Pulmonary artery endothelial cell (primary cell): ENCODE results near the gene C11orf58. TPM values are rescaled to one million over a fixed set of nuclear protein-coding genes. Genes with fewer than 3 reads are reported as not detected.

ENCODE experiments used
- DNase-seq: peaks from one replicate; pipeline ENCODE4 v3.0.0-alpha.2; 2011; ENCODE audit warnings: low read depth, low spot score
- total RNA-seq: library from RNA; depleted of rRNA; stranded (reverse); fragments of >200 nt; gene quantifications from 2 replicates; pipeline ENCODE4 v1.2.3, GENCODE V29; 2014

The C11orf58 gene
- total RNA-seq, result 194 and 278 TPM in 2 replicates

DNA sequence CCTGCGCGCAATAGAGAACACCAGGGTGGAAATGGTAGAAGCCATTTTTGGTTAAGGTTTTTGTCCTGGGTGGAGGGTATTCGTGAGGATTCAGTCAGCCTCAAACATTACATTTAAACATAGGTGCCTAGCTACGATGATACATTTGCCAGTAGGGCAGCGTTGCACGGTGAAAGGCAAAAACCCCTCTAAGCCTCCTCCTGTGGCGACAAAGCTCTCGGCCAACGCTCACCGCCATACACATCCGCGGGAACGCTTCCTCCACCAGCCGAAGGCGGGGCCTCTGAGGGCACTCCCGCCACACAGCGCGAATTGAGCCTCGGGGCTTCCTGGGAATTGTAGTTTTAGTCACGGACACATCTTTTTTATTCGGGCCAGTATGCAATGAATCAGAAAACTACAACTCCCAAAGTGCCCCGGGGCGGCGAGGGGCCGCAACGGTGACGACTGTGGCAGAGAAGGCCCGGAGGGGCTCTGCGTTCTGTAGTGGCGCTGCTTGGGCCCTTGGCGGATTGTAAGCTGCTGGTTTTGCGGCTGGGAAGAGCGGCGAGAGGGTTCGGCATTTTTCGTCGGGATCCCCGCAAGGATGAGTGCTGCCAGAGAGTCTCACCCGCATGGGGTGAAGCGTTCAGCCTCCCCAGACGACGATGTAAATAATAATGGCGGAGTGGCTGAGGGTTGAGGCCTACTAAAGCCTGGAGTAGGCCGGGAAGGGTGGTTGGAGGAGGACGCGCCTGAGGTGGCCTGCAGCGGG is at the start of gene C11orf58:
C11orf58 (plus strand) TSS at position 455 of the 754 bp plus-strand sequence; CDS start at position 587, 132 bp downstream.
- peak; percentile 89 for DNase-seq

DNA sequence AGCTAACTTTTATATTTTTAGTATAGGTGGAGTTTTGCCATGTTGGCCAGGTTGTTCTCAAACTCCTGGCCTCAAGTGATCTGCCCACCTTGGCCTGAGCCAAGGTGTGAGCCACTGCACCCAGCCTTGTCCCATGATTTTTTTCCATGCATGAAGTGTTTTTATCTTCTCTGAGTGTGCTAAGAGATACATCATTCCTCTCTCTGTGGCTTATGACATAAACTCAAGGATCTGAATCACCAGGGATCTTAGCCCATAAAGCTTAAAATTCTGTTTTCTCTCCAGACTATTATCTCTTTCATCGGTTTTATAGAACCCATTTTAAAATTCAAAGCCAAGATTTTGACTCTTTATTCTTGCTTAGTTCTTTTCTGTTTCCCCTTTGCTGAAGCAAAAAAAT is 48.4 kb upstream of the C11orf58 start:
- no peak for DNase-seq

- DNase-seq, result no peak
Measured at GRCh38 chr11:16703795-16704194, 34.7 kb upstream of the C11orf58 start.

DNA sequence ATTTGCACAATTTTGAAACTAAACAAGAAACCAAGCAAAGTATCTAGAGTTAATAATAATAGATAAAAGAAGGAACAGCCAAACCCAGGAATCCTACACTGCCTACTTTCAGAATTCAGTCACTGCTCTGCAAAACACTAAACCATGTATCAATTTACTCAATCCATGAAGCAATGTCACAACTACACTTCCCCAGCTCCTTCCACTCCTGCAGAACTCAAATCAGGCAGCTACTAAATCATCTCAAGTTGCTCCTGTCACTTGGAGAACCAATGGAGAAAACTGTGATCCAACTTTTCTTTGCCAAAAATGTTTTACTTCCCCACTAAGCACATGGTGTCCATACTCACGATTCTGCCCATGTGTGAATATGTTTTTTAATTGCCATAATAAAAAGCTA is 24.9 kb upstream of the C11orf58 start:
- no peak for DNase-seq

GRCh38 chr11:16722581-16723344 is 15.7 kb upstream of the C11orf58 start:
- no peak for DNase-seq

GRCh38 chr11:16727806-16728205 is 10.6 kb upstream of the C11orf58 start:
- DNase-seq, result no peak

GRCh38 chr11:16737818-16738192 is 642 bp upstream of the C11orf58 start:
- no peak for DNase-seq

DNA sequence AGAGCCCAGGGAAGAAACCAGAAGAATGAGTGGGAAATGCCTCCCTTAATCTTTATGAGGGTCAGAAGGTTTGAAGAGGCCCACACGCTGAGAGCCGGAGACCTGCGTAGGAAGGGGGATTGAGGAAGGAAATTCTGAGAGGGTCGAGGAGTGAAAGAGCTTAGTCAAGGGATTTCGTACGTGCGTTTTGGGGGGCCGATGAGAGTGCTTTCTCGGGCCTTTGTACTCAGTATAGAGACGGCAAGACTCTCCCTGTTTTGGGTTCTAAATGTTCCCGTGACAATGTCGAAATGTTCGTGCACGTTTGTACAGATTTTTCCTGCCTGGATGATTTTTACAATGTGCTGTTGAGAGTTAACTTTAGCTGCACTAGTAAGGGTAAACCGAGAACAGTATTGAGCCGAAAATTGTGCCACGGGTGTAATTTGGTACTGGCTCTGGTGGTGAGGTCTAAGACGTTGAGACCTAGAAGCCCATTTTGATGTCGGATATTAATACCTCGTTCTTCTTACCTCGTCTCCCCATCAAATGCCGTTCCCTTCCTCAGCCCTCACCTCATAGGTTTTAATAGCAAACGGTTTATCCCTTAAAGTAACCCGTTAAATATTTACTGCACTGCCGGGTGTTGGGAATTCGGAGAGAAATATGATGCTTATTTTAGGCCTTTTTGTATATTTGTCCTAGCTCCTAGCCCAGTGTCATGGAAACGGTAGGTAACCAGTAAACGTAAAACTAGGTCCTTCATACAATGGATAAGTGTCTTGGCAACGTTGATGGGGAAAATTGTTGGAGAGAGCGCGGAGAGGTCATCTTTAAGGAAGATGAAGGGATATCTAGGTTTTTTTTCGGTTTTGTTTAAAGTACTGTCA is 734 bp downstream of the C11orf58 start:
- no peak for DNase-seq

DNA sequence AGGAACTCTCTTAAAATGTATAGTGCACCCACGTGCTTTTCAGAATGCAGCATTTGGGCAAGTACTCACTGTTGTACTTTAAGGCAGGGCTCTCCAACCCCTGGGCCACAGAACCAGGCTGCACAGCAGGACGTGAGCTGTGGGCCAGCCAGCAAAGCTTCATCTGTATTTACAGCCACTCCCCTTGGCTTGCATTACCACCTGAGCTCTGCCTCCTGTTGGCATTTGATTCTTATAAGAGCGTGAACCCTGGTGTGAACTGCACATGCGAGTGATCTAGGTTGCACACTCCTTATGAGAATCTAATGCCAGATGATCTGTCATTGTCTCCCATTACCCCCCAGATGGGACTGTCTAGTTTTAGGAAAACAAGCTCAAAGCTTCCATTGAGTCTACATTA is 3.0 kb downstream of the C11orf58 start:
- no peak for DNase-seq

- DNase-seq, result no peak
Measured at GRCh38 chr11:16743478-16743877, 5.0 kb downstream of the C11orf58 start.

- no peak for DNase-seq
Measured at GRCh38 chr11:16744128-16744725, 5.8 kb downstream of the C11orf58 start.

DNA sequence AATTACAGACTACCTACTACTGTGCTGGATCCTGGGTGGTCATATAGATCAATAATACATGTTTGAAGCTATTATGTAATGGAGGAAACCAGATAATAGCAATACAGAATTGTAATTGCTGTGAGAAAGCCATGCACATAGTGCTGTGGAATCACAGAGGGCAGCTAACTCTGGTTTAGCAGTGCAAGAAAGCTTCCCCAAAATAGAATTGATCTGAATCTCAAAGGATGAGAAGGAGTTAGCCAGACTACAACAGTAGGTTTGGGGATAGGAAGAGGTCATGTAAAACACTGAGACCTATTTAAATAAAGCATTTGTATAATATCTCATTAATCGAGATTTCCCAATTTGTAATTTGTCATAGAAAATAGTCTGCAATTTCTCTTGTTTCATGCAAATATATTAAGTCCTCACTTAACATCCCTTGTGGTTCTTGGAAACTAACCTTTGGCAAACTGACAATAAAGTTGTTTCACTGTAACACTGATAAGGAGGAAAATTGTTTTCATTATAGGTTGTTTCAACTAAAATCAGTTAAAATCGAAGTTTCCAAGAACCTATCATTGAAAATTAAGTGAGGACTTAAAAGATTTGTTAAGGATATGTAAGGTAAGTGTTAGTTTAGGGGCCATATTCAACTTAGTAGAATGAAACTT is 7.6 kb downstream of the C11orf58 start:
- no peak for DNase-seq

DNA sequence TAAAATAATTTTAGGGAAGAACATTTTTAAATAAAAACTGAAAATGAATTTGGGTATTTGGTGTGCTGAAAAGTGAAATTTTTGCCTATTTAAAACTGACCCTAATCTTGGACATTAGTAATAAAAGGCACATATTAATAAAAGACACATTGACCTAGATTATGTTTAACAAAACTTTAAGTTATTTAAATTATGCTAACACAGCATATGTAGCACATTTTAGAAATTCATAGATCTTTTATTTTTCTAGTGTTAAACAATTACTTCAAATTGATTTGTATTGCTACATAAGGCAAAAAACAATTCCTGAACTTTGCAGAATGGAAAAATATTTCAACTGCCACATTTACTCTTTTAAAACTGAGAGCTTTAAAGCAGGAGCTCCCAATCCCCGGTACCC is 10.6 kb downstream of the C11orf58 start:
- DNase-seq, result no peak

GRCh38 chr11:16749666-16750065 is 11.2 kb downstream of the C11orf58 start:
- DNase-seq, result no peak

DNA sequence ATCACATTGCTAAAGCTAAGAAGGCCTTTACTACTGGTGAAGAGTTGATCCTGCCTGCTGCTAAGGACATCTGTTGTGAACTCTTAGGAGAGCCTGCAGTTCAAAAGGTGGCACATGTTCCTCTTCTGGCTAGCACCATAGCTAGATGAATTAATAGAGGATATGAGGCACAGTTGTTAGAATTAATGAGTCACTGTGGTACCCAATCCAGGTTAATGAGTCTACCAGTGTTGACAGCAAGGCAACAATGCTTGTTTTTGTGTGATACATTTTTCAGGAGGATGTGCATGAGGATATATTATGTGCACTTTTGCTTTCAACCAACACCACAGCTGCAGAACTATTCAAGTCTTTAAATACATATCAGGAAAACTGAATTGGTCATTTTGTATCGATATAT is 12.0 kb downstream of the C11orf58 start:
- DNase-seq, result no peak

DNA sequence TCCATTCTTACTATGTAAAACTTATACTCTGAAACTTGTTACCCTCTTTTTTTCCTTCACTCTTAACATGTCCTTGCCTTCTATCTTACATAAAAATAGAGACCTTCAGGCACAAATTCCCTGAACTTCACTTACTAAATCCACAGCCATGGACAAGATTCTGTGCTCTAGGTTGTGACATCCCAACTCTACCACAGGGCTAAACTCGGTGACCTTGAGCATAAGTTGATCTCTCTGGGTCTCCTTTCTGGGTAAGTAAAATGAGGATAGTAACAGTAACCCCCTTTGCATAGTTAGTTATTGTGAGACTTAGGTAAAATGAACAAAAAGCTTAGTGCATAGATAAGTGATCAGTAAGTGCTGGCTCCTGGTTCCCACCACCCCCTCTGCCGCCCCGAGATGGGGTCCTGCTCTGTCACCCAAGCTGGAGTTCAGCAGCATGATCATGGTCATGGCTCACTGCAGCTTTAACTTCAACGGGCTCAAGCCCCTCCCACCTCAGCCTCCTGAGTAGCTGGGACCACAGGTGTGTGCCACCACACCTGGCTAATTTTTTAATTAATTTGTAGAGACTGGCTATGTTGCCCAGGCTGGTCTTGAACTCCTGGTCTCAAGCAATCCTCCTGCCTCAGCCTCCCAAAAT is 20.1 kb downstream of the C11orf58 start:
- no peak for DNase-seq

DNA sequence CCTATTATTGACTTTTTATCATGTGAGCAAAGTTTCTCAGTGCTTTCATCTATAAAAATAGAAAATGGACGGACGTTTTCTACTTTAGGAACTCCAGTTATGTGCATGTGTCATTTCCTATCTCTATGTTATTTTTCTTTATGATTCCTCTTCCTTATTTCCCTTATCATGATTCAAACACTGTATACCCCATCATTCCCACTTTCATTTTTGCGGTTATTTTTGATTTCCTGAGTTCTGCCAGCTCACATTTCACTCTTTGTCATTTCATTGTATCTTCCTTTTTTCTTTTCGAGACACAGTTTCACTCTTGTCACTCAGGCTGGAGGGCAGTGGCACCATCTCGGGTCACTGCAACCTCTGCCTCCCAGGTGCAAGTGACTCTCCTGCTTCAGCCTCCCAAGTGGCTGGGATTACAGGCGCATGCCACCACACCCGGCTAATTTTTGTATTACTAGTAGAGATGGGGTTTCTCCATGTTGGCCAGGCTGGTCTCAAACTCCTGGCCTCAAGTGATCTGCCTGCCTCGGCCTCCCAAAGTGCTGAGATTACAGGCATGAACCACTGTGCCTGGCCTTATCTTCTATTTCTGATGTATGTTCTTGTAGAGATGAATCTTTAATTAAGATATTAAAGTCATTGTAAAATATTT is 21.5 kb downstream of the C11orf58 start:
- no peak for DNase-seq

- no peak for DNase-seq
Measured at GRCh38 chr11:16763746-16764145, 25.3 kb downstream of the C11orf58 start.

DNA sequence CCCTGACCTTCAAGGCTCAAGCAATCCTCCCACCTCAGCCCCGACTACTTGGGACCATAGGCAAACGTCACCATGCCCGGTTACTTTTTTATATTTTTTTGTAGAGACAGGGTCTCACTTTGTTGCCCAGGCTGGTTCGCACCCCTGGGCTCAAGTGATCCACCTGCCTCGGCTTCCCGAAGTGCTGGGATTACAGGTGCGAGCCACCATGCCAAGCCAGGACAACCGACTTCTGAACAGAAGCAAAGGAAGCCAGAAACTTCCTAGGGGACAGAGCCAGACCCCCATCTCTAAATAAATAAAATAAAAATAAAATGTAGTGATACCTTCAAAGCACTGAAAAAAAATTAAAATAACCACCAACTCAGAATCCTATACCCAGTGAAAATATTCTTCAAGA is 26.4 kb downstream of the C11orf58 start:
- no peak for DNase-seq

- DNase-seq, result no peak
Measured at GRCh38 chr11:16767137-16767536, 28.7 kb downstream of the C11orf58 start.
